ENCODE data around the gene CTAG1B. TPM values are rescaled to one million over a fixed set of nuclear protein-coding genes. Genes with fewer than 3 reads are reported as not detected.
"Not testable (repeated sequence)": the region's sequence is repeated elsewhere in the genome, so short reads cannot be mapped to it uniquely, and the experiment has no call there.

CTAG1B gene
- not detected in 2 replicates for total RNA-seq

- DNase-seq (ENCODE audit: low read depth in 2 of 2) = not testable (repeated sequence)
These were observed at the start of gene CTAG1B for GRCh38 chrX:154619182-154619581. TSS of gene CTAG1B (minus strand) at chrX:154619282. CDS start at chrX:154619218, 64 bp downstream.

- no peak for DNase-seq (ENCODE audit: low read depth in 2 of 2)
These were observed 42.8 kb upstream of the CTAG1B start for GRCh38 chrX:154661899-154662298.

- DNase-seq (ENCODE audit: low read depth in 2 of 2) = no peak
These were observed 42.1 kb upstream of the CTAG1B start for GRCh38 chrX:154661170-154661569.

GRCh38 chrX:154660541-154660940, 41.5 kb upstream of the CTAG1B start:
- DNase-seq (ENCODE audit: low read depth in 2 of 2) = no peak

GRCh38 chrX:154658957-154659356, 39.9 kb upstream of the CTAG1B start:
- DNase-seq (ENCODE audit: low read depth in 2 of 2) = no peak

GRCh38 chrX:154658187-154658586, 39.1 kb upstream of the CTAG1B start:
- no peak for DNase-seq (ENCODE audit: low read depth in 2 of 2)

- DNase-seq (ENCODE audit: low read depth in 2 of 2) = no peak
These were observed 38.2 kb upstream of the CTAG1B start for GRCh38 chrX:154657226-154657805.

GRCh38 chrX:154655786-154656185, 36.7 kb upstream of the CTAG1B start:
- DNase-seq (ENCODE audit: low read depth in 2 of 2) = no peak

- DNase-seq (ENCODE audit: low read depth in 2 of 2) = no peak
These were observed 36.3 kb upstream of the CTAG1B start for GRCh38 chrX:154655346-154655745.

GRCh38 chrX:154654925-154655324, 35.8 kb upstream of the CTAG1B start:
- no peak for DNase-seq (ENCODE audit: low read depth in 2 of 2)

- DNase-seq (ENCODE audit: low read depth in 2 of 2) = no peak
These were observed 35.3 kb upstream of the CTAG1B start for GRCh38 chrX:154654372-154654771.

GRCh38 chrX:154653413-154653812, 34.3 kb upstream of the CTAG1B start, which contains the start of gene CTAG2:
TSS of gene CTAG2 (minus strand) at chrX:154653579. CDS start at chrX:154653515, 64 bp downstream.
- not testable (repeated sequence) for DNase-seq (ENCODE audit: low read depth in 2 of 2)

- no peak for DNase-seq (ENCODE audit: low read depth in 2 of 2)
These were observed 33.9 kb upstream of the CTAG1B start for GRCh38 chrX:154653048-154653401.

- no peak for DNase-seq (ENCODE audit: low read depth in 2 of 2)
These were observed 33.4 kb upstream of the CTAG1B start for GRCh38 chrX:154652311-154653047.

- DNase-seq (ENCODE audit: low read depth in 2 of 2) = no peak
These were observed 31.1 kb upstream of the CTAG1B start for GRCh38 chrX:154650221-154650510.

- DNase-seq (ENCODE audit: low read depth in 2 of 2) = no peak
These were observed 30.6 kb upstream of the CTAG1B start for GRCh38 chrX:154649503-154650220.

GRCh38 chrX:154648931-154649330, 29.8 kb upstream of the CTAG1B start:
- DNase-seq (ENCODE audit: low read depth in 2 of 2) = no peak

GRCh38 chrX:154645745-154646378, 26.8 kb upstream of the CTAG1B start:
- DNase-seq (ENCODE audit: low read depth in 2 of 2) = not testable (repeated sequence)

GRCh38 chrX:154643708-154644107, 24.6 kb upstream of the CTAG1B start:
- not testable (repeated sequence) for DNase-seq (ENCODE audit: low read depth in 2 of 2)

GRCh38 chrX:154641740-154642139, 22.7 kb upstream of the CTAG1B start:
- not testable (repeated sequence) for DNase-seq (ENCODE audit: low read depth in 2 of 2)

- not testable (repeated sequence) for DNase-seq (ENCODE audit: low read depth in 2 of 2)
These were observed 14.6 kb upstream of the CTAG1B start for GRCh38 chrX:154633661-154634060.

- not testable (repeated sequence) for DNase-seq (ENCODE audit: low read depth in 2 of 2)
These were observed 11.9 kb upstream of the CTAG1B start for GRCh38 chrX:154630949-154631348.
